Gastroesophageal sphincter (tissue), 3 donors: ENCODE results near the gene PSMC3.

ENCODE experiments used
- POLR2A ChIP-seq, 2 donors: fragments of 450-650 bp; IDR thresholded peaks; one replicate each; pipeline ENCODE4 v1.6.1; 2017; ENCODE audit warnings: antibody characterized with exemption in 2 of 2, mild to moderate bottlenecking in 2 of 2, moderate library complexity in 1 of 2
- POLR2AphosphoS5 ChIP-seq: sonication (generic); formaldehyde crosslinking; IDR thresholded peaks from one replicate; pipeline ENCODE4 v1.6.1; 2017; ENCODE audit warnings: antibody characterized with exemption
- TF ChIP-seq, protein P1 (sequence below), 4 experiments: fragments of 200-600 bp in 2 of 4; fragments of 450-650 bp in 2 of 4; sonication (generic) in 1 of 4; IDR thresholded peaks; one replicate each; pipeline ENCODE4 v1.5.1; 2017 to 2019; ENCODE audit warnings: antibody characterized with exemption in 4 of 4, mild to moderate bottlenecking in 2 of 4, moderate library complexity in 2 of 4

DNA sequence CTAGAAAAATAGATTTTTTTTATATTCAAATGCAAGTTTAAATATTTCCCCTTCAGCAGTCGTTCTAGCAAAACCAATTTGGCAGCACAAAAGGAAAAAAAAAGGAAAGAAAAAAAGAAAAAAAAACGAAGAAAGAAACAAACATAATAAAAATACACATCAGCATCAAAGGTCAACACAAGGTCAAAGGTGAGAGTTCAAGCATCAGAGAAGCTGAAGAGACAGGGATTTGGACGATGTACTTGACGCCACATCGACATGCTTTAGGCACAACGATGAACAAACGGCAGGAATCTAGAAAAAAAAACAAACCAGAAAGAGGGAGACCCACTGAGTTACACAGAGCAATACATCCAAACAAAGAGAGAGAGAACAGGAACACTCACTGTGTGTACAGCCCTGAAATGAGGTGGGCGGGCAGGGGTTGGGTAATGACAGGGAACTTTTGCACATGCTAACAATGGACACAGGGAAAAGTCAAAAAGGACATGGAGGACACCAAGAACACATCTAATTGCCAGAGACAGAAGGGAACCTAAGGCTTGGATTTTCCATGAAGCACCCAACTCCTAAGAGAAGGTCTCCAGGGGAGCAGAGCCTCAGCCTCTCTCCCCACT, 42.5 kb upstream of the PSMC3 start:
- TF ChIP-seq, protein P1, sequence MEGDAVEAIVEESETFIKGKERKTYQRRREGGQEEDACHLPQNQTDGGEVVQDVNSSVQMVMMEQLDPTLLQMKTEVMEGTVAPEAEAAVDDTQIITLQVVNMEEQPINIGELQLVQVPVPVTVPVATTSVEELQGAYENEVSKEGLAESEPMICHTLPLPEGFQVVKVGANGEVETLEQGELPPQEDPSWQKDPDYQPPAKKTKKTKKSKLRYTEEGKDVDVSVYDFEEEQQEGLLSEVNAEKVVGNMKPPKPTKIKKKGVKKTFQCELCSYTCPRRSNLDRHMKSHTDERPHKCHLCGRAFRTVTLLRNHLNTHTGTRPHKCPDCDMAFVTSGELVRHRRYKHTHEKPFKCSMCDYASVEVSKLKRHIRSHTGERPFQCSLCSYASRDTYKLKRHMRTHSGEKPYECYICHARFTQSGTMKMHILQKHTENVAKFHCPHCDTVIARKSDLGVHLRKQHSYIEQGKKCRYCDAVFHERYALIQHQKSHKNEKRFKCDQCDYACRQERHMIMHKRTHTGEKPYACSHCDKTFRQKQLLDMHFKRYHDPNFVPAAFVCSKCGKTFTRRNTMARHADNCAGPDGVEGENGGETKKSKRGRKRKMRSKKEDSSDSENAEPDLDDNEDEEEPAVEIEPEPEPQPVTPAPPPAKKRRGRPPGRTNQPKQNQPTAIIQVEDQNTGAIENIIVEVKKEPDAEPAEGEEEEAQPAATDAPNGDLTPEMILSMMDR (IDR thresholded peaks at IDR 0.05) = no peak
- no peak for TF ChIP-seq POLR2A (IDR thresholded peaks at IDR 0.05)
- no peak for TF ChIP-seq POLR2AphosphoS5
